ENCODE results near the gene DISC1.

Gene DISC1

DNA sequence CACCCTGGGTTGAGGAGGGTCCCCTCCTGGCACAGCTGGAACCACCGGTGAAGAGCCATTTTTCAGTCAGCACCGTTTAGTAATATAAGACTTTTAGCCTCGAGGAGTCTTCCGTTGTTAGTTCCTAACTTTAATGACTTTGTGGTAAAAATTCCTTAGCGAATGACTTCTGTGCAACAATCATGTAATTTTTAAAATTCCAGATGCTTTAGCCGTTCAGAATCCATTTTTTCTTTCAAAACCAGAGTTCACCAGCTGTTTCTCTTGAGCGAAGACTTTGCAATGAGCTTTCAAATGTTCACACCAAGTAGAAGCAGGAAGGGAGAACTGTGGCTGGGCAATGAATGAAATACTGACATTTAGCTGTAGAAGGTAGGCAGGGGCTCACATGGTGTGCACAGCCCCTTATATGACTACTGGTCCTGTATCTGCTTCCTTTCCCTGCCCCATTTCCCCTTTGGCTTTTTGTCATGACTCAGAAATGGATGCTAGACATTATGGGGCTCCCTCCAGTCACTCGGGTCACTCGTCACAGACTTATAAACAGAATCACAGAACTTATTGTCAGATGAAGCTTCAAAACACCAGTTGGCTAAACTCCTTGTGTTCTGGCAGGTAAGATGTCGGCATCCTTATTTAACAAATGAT lies 4.1 kb downstream of the DISC1 start (continued):
- TF ChIP-seq TOX (CRISPR knock-in tag; IDR thresholded peaks at IDR 0.05; ENCODE audit: borderline replicate concordance) = no peak
- TF ChIP-seq ISL1 (CRISPR knock-in tag; IDR thresholded peaks at IDR 0.05) = no peak
- no peak for TF ChIP-seq RARB (CRISPR knock-in tag; IDR thresholded peaks at IDR 0.05)
- no peak for TF ChIP-seq ZFP30 (CRISPR knock-in tag; IDR thresholded peaks at IDR 0.05)
- TF ChIP-seq ZNF70 (CRISPR knock-in tag; IDR thresholded peaks at IDR 0.05) = no peak
- TF ChIP-seq BACH2 (CRISPR knock-in tag; IDR thresholded peaks at IDR 0.05; ENCODE audit: borderline replicate concordance) = no peak
- TF ChIP-seq ARNTL (CRISPR knock-in tag; IDR thresholded peaks at IDR 0.05; ENCODE audit: borderline replicate concordance, low read depth) = no peak
- TF ChIP-seq CSDC2 (CRISPR knock-in tag; IDR thresholded peaks at IDR 0.05) = no peak
- TF ChIP-seq, protein P1, sequence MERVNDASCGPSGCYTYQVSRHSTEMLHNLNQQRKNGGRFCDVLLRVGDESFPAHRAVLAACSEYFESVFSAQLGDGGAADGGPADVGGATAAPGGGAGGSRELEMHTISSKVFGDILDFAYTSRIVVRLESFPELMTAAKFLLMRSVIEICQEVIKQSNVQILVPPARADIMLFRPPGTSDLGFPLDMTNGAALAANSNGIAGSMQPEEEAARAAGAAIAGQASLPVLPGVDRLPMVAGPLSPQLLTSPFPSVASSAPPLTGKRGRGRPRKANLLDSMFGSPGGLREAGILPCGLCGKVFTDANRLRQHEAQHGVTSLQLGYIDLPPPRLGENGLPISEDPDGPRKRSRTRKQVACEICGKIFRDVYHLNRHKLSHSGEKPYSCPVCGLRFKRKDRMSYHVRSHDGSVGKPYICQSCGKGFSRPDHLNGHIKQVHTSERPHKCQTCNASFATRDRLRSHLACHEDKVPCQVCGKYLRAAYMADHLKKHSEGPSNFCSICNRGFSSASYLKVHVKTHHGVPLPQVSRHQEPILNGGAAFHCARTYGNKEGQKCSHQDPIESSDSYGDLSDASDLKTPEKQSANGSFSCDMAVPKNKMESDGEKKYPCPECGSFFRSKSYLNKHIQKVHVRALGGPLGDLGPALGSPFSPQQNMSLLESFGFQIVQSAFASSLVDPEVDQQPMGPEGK (CRISPR knock-in tag; IDR thresholded peaks at IDR 0.05; ENCODE audit: borderline replicate concordance) = no peak
- TF ChIP-seq PPARA (CRISPR knock-in tag; IDR thresholded peaks at IDR 0.05; ENCODE audit: borderline replicate concordance) = no peak

DNA sequence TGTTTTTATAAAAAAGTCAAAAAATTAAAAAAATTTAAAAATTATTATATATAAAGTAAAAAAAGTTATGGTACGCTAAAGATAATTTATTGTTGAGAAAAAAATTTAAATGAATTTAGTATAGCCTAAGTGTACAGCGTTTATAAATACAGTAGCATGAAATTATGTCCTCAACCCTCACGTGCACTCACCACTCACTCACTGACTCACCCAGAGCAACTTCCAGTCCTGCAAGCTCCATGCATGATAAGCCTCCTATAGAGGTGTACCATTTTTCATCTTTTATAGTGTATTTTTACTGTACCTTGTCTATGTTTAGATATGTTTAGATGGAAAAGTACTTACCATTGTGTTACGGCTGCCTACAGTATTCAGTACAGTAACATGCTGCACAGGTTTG lies 5.1 kb downstream of the DISC1 start:
- TF ChIP-seq, protein P2, sequence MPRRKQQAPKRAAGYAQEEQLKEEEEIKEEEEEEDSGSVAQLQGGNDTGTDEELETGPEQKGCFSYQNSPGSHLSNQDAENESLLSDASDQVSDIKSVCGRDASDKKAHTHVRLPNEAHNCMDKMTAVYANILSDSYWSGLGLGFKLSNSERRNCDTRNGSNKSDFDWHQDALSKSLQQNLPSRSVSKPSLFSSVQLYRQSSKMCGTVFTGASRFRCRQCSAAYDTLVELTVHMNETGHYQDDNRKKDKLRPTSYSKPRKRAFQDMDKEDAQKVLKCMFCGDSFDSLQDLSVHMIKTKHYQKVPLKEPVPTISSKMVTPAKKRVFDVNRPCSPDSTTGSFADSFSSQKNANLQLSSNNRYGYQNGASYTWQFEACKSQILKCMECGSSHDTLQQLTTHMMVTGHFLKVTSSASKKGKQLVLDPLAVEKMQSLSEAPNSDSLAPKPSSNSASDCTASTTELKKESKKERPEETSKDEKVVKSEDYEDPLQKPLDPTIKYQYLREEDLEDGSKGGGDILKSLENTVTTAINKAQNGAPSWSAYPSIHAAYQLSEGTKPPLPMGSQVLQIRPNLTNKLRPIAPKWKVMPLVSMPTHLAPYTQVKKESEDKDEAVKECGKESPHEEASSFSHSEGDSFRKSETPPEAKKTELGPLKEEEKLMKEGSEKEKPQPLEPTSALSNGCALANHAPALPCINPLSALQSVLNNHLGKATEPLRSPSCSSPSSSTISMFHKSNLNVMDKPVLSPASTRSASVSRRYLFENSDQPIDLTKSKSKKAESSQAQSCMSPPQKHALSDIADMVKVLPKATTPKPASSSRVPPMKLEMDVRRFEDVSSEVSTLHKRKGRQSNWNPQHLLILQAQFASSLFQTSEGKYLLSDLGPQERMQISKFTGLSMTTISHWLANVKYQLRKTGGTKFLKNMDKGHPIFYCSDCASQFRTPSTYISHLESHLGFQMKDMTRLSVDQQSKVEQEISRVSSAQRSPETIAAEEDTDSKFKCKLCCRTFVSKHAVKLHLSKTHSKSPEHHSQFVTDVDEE (CRISPR knock-in tag; IDR thresholded peaks at IDR 0.05) = no peak
- TF ChIP-seq OSR1 (CRISPR knock-in tag; IDR thresholded peaks at IDR 0.05) (no peak), TCF4 (CRISPR knock-in tag; IDR thresholded peaks at IDR 0.05; ENCODE audit: borderline replicate concordance) (no peak), CSDC2 (CRISPR knock-in tag; IDR thresholded peaks at IDR 0.05) (no peak), BACH2 (CRISPR knock-in tag; IDR thresholded peaks at IDR 0.05; ENCODE audit: borderline replicate concordance) (no peak)
- ATAC-seq = no peak

DNA sequence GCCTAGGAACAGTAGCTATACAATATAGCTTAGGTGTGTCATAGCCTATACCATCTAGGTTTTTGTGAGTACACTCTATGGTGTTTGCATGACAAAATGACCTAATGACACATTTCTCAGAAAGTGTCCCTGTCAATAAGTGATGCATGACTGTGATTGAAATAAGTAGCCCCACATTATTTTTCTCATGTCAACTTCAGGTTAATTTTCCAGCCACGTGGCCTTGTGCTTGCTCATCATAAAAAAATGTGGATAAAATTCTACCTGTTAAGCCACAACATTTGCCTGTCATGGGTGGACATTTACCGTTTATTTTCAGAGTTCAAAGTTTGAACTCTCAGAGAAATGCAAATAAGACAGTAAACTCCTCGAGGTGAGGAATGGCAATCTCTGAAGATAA lies 5.5 kb downstream of the DISC1 start:
- TF ChIP-seq TOX (CRISPR knock-in tag; IDR thresholded peaks at IDR 0.05; ENCODE audit: borderline replicate concordance) (no peak), ZFP3 (CRISPR knock-in tag; IDR thresholded peaks at IDR 0.05) (no peak), GLIS3 (CRISPR knock-in tag; IDR thresholded peaks at IDR 0.05) (no peak), ARNTL (CRISPR knock-in tag; IDR thresholded peaks at IDR 0.05; ENCODE audit: borderline replicate concordance, low read depth) (no peak), ZC3H10 (CRISPR knock-in tag; IDR thresholded peaks at IDR 0.05) (no peak)
- TF ChIP-seq, protein P3, sequence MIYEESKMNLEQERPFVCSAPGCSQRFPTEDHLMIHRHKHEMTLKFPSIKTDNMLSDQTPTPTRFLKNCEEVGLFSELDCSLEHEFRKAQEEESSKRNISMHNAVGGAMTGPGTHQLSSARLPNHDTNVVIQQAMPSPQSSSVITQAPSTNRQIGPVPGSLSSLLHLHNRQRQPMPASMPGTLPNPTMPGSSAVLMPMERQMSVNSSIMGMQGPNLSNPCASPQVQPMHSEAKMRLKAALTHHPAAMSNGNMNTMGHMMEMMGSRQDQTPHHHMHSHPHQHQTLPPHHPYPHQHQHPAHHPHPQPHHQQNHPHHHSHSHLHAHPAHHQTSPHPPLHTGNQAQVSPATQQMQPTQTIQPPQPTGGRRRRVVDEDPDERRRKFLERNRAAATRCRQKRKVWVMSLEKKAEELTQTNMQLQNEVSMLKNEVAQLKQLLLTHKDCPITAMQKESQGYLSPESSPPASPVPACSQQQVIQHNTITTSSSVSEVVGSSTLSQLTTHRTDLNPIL (CRISPR knock-in tag; IDR thresholded peaks at IDR 0.05; ENCODE audit: low read depth) = no peak
- TF ChIP-seq, protein P4, sequence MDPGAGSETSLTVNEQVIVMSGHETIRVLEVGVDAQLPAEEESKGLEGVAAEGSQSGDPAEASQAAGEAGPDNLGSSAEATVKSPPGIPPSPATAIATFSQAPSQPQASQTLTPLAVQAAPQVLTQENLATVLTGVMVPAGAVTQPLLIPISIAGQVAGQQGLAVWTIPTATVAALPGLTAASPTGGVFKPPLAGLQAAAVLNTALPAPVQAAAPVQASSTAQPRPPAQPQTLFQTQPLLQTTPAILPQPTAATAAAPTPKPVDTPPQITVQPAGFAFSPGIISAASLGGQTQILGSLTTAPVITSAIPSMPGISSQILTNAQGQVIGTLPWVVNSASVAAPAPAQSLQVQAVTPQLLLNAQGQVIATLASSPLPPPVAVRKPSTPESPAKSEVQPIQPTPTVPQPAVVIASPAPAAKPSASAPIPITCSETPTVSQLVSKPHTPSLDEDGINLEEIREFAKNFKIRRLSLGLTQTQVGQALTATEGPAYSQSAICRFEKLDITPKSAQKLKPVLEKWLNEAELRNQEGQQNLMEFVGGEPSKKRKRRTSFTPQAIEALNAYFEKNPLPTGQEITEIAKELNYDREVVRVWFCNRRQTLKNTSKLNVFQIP (CRISPR knock-in tag; IDR thresholded peaks at IDR 0.05; ENCODE audit: borderline replicate concordance, low read depth) = no peak
- no peak for ATAC-seq

DNA sequence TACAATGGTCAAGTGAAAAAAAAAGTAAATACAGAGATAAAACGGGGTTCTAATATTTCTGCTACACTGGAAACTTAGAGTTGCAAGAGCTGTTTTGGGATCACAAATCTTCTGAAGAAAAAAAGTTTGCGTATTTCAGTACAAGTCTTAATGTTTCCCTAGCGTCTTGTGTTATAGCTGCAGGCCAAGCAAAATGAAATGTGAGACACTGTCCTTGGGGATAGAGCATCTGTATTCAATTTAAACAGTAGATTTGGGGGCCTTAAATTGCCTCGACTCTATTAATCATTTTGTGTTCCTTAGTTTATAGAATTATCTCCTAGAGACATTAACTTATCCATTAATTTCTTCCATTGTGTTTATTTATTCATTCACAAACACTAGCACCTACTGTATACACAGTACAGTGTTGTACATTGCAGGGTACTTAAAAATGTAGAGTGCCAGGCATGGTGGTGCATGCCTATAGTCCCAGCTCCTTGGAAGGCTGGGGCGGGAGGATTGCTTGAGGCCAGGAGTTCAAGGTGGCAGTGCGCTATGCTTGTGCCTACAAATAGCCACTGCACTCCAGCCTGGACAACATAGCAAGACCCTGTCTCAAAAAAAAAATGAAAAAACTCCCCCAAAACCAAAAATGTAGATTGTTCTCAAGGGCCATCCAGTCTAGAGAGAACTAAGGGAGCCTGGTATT lies 7.9 kb downstream of the DISC1 start:
- ATAC-seq = peak; percentile 53; the same call in 1 of the 3 replicates
- TF ChIP-seq RARB (CRISPR knock-in tag; IDR thresholded peaks at IDR 0.05) = no peak
- no peak for TF ChIP-seq GLIS3 (CRISPR knock-in tag; IDR thresholded peaks at IDR 0.05)
- no peak for TF ChIP-seq TCF4 (CRISPR knock-in tag; IDR thresholded peaks at IDR 0.05; ENCODE audit: borderline replicate concordance)
- no peak for TF ChIP-seq ZNF565 (CRISPR knock-in tag; conservative IDR thresholded peaks at IDR 0.05; ENCODE audit: low read depth)
- TF ChIP-seq ESRRG (CRISPR knock-in tag; IDR thresholded peaks at IDR 0.05) = no peak
- no peak for TF ChIP-seq OSR1 (CRISPR knock-in tag; IDR thresholded peaks at IDR 0.05)
- TF ChIP-seq, protein P2 (CRISPR knock-in tag; IDR thresholded peaks at IDR 0.05) = no peak
- TF ChIP-seq ZNF70 (CRISPR knock-in tag; IDR thresholded peaks at IDR 0.05) = no peak
- TF ChIP-seq ZFP30 (CRISPR knock-in tag; IDR thresholded peaks at IDR 0.05) = no peak
